Medulla oblongata (tissue), 1 donor: ENCODE data around the gene CHRNE.
"Not testable (repeated sequence)": the region's sequence is repeated elsewhere in the genome, so short reads cannot be mapped to it uniquely, and the experiment has no call there.

Source experiments
- DNase-seq: peaks from one replicate; pipeline ENCODE4 v3.0.0-alpha.2; 2015; ENCODE audit errors: extremely low spot score

The CHRNE gene

GRCh38 chr17:4939796-4940554, 37.1 kb upstream of the CHRNE start, which contains the start of the genes RNF167 and SLC25A11:
Gene RNF167, plus strand, starts transcription at chr17:4940268. Its CDS starts 642 bp downstream, at chr17:4940910.
Gene SLC25A11, minus strand, starts transcription at chr17:4940046. Its CDS starts 136 bp downstream, at chr17:4939910.
- peak; percentile 99 for DNase-seq

DNA sequence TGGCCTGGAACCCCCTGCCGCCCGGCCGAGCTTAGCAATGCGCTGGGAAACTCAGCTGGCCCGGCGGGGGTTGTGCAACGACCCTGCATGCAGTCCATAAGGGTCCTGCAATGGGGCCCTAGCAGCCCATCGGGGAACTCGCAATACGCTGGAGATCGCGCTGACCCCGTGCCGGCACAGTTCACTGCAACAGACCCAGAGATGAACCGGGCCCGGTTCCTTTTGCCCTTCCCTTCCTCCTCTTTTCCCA, 36.6 kb upstream of the CHRNE start:
- DNase-seq: no peak

DNA sequence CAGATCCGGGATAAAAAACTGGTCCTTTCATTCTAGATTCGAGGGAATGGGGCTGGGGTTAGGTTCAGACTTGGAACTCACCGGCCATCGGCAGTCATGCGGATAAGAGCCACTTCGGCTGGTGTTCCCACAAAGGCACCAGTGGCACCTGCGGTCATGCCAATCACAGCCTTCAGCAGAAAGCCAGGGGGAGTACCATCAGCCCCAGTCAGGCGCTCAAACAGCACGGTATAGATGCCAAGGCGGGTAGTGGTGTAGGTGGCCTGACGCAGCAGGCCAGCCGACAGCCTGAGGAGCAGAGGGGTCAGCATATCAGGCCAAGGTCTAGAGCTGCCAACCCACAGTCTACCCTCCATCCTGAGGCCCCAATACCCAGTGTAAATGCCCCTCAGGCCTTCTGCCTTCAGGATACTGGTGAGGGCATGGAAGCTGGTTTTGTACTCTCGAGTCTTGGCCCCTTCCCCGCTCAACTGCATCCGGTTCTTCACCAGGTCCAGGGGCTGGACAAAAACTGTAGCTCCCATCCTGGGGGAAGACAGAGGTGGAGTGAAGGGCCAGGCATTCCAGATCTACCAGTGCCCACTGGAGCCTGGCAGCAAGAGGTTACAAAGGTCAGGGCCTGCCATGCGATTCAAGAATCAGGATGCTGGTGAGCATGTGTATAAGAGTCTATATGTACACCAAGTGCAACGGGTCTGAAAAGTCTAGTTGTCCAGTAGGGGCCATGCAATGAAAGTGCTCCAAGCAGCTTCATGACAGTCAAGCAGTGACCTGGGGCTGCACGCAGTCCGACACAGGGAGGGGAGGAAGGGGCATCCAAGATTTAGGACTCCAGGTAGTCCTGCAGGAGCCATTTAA, 36.0 kb upstream of the CHRNE start:
- DNase-seq: no peak

GRCh38 chr17:4938069-4938491, 35.2 kb upstream of the CHRNE start:
- DNase-seq: no peak

DNA sequence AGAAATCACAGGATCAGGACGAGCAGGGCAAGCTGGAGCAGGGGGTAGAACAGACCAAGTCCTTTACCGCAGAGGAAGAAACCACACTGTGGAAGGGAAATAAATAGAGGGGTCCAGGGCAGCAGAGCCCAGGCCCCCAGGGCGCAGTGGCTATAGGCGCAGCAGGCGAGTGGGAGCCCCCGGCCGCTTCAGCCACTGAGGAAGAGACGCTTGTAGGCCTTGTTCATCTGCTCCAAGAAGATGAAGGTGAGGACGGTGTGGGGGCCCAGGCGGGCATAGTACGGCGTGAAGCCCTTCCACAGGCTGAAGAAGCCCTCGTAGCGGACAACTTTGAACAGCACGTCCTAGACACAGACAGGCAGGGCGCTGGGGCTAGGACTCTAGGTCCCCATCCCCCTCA, 34.7 kb upstream of the CHRNE start:
- no peak for DNase-seq

- no peak for DNase-seq
Measured at GRCh38 chr17:4936436-4936835, 33.5 kb upstream of the CHRNE start.

DNA sequence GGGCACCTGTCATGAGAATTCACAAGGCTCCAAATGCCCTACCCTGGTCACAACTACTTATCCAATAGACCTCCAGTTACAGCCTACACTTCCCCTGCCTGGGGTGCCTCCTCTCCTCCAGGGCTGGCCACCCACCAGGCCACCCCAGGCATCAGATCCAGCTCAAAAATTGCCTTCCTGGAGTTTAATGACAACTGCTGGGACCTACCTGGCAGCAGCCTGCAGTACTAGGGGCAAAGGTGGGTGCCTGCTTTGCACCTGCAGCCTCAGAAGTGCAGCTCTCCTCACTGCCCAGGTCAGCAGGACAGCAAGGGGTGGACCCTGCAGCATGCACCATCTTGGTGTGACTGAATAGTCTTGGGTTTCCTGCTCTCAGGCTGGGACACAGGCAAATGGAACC, 32.8 kb upstream of the CHRNE start:
- DNase-seq: no peak

DNA sequence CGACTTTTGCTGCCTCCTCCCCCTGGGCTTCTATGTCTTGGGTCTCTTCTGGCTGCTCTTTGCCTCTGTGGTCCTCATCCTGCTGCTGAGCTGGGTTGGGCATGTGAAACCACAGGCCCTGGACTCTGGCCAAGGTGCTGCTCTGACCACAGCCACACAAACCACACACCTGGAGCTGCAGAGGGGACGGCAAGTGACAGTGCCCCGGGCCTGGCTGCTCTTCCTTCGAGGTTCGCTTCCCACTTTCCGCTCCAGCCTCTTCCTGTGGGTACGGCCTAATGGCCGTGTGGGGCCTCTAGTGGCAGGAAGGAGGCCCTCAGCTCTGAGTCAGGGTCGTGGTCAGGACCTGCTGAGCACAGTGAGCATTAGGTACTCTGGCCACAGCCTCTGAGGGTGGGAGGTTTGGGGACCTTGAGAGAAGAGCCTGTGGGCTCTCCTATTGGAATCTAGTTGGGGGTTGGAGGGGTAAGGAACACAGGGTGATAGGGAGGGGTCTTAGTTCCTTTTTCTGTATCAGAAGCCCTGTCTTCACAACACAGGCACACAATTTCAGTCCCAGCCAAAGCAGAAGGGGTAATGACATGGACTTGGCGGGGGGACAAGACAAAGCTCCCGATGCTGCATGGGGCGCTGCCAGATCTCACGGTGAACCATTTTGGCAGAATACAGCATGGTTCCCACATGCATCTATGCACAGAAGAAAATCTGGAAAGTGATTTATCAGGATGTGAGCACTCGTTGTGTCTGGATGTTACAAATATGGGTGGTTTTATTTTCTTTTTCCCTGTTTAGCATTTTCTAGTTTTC, 31.5 kb upstream of the CHRNE start:
- DNase-seq: peak; percentile 30

- no peak for DNase-seq
Measured at GRCh38 chr17:4933646-4934045, 30.7 kb upstream of the CHRNE start.

DNA sequence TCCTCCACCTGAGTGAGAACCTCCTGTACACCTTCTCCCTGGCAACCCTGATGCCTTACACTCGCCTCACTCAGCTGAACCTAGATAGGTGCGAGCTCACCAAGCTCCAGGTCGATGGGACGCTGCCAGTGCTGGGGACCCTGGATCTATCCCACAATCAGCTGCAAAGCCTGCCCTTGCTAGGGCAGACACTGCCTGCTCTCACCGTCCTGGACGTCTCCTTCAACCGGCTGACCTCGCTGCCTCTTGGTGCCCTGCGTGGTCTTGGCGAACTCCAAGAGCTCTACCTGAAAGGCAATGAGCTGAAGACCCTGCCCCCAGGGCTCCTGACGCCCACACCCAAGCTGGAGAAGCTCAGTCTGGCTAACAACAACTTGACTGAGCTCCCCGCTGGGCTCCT, 29.9 kb upstream of the CHRNE start:
- no peak for DNase-seq

- no peak for DNase-seq
Measured at GRCh38 chr17:4931963-4932362, 29.1 kb upstream of the CHRNE start, which contains the start of gene GP1BA. Gene GP1BA, plus strand, starts transcription at chr17:4932277. Its CDS starts 328 bp downstream, at chr17:4932605.

- no peak for DNase-seq
Measured at GRCh38 chr17:4928881-4929280, 26.0 kb upstream of the CHRNE start.

DNA sequence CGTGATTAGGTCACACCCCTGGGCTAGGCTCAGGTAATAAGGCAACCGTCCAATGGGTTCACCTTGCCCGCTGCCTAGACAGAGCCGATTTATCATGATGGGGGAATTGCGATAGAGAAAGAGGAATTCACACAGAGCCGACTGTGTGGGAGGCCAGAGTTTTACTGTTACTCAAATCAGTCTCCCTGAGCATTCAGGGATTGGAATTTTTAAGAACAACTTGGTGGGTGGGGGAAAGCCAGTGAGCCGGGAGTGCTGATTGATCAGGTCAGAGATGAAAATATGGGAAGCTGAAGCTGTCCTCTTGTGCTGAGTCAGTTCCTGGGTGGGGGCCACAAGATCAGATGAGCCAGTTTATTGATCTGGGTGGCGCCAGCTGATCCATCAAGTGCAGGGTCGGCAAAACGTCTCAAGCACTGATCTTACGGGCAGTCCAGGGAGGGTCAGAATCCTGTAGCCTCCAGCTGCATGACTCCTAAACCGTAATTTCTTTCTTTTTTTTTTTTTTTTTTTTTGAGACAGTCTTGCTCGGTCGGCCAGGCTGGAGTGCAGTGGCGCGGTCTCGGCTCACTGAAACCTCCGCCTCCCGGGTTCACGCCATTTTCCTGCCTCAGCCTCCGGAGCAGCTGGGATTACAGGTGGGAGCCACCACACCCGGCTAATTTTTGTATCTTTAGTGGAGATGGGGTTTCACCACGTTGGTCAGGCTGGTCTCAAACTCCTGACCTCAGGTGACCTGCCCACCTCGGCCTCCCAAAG, 23.9 kb upstream of the CHRNE start:
- not testable (repeated sequence) for DNase-seq

GRCh38 chr17:4921320-4921719, 18.4 kb upstream of the CHRNE start:
- no peak for DNase-seq

GRCh38 chr17:4920351-4921048, 17.6 kb upstream of the CHRNE start:
- no peak for DNase-seq

DNA sequence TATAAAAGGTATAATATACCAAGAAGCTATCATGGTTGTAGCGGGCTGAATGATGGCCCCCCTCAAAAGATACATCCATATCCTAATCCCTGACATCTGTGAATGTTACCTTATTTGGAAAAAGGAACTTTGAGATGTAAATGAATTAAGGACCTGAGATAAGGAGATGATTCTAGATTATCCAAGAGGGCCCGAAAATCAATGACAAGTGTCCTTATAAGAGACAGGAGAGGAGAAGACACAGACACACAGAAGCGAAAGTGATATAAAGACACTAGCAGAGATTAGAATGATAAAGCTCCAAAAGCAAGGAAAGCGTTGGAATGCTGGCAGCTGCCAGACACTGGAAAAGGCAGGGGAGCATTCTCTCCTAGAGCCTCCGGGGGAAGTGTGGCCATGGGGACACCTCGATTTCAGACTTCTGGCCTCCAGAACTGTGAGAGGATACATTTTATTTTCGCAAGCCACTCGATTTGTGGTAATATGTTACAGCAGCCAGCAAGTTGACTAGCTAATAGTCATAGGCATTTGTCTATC, 16.7 kb upstream of the CHRNE start:
- DNase-seq: no peak

GRCh38 chr17:4914551-4914950, 11.7 kb upstream of the CHRNE start:
- DNase-seq: not testable (repeated sequence)

DNA sequence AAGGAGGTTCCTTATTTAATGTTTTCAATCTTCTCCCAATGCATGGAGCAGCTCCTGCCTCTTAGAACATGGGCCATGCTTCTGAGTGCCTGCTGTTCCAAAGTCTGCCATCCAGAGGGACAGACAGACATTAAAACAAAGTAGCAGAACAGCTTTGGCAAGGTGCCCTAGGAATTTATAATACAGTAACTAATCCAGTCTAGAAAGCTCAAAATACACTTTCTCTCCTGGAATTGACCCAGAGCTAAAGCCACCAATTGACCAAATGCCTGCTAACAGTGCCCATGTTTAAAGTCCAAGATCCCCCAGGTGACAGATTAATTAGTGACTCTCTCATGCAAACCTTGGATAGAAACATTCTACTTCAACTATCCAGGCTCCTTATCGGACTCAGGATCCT, 11.1 kb upstream of the CHRNE start:
- DNase-seq: no peak

- peak; percentile 92 for DNase-seq
Measured at GRCh38 chr17:4908711-4909496, 6.0 kb upstream of the CHRNE start.

DNA sequence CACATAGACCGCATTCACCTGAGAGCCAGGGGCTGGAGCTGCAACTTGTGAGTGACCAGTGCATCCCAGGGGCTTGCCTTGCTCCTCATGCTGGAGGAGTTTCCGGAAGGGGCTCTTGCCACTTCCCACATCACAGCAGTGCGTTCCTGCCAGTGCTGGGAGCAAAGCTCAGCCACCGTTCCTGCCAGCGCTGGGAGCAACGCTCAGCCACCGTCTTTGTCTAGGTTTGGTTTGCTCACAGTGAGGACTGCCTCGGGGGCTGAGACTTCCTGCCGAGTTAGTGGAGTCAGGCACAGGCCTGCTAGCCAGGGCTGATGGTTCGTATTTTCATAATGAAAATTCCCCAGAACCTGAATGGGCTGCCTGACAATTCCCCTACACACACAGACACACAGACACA, 5.4 kb upstream of the CHRNE start:
- DNase-seq: no peak
